Esophagus muscularis mucosa (tissue), 4 donors: ENCODE measurements around the gene CTSW.

Experiments used
- CTCF ChIP-seq, 3 experiments: fragments of 200-600 bp in 2 of 3; fragments of 450-650 bp in 1 of 3; sonication (generic) in 2 of 3; IDR thresholded peaks; one replicate each; pipeline ENCODE4 v1.5.1; 2017 to 2019; ENCODE audit warnings: antibody characterized with exemption in 3 of 3, mild to moderate bottlenecking in 2 of 3, moderate library complexity in 1 of 3
- EP300 ChIP-seq: sonication (generic); formaldehyde crosslinking; IDR thresholded peaks from one replicate; pipeline ENCODE4 v1.6.1; 2017; ENCODE audit warnings: antibody characterized with exemption
- POLR2A ChIP-seq: fragments of 450-650 bp; IDR thresholded peaks from one replicate; pipeline ENCODE4 v1.6.1; 2017; ENCODE audit warnings: antibody characterized with exemption, moderate library complexity, mild to moderate bottlenecking, low read depth

- no peak for TF ChIP-seq CTCF (IDR thresholded peaks at IDR 0.05)
- no peak for TF ChIP-seq POLR2A
- TF ChIP-seq EP300, result no peak
Observed at GRCh38 chr11:65862191-65862735, 17.4 kb upstream of the CTSW start.
